ENCODE measurements around the gene IFNG. TPM values are rescaled to one million over a fixed set of nuclear protein-coding genes. Genes with fewer than 3 reads are reported as not detected.

IFNG gene
- total and polyA plus RNA-seq, 12 donors = 1.5 TPM; not detected in 11

GRCh38 chr12:68117661-68118060 lies 41.9 kb downstream of the IFNG start:
- 71 to 84% methylated on average over 3 of the region's 3 CpGs for WGBS, 2 donors
- intact Hi-C loops (cut with DNase I) = no loop called here
- Histone ChIP-seq H3K27me3 (peaks cover 0 to 3% (median 0%) of the 10 kb centered on the region in 7 donors), H3K27ac (no peak overlapping the region), H3K9me3 (no peaks in the 10 kb centered on the region), H3K36me3 (no peaks in the 10 kb centered on the region), H3K4me1 (no peaks in the 10 kb centered on the region), H3K4me3 (no peak overlapping the region)
- TF ChIP-seq CTCF (IDR thresholded peaks at IDR 0.05) = no peak
- DNase-seq (no peak), ATAC-seq (no peak)

- no peak for DNase-seq
- intact Hi-C loops (cut with DNase I) = no loop called here
- Histone ChIP-seq H3K27ac (no peak overlapping the region), H3K9me3 (no peaks in the 10 kb centered on the region), H3K36me3 (no peaks in the 10 kb centered on the region), H3K4me3 (no peak overlapping the region), H3K4me1 (no peaks in the 10 kb centered on the region), H3K27me3 (peaks cover 0 to 3% (median 0%) of the 10 kb centered on the region in 7 donors)
- ATAC-seq = no peak
- 78 to 89% methylated on average over 2 of the region's 2 CpGs for WGBS, 2 donors
- TF ChIP-seq CTCF (IDR thresholded peaks at IDR 0.05) = no peak
Measured at GRCh38 chr12:68115281-68115680, 44.3 kb downstream of the IFNG start.

- no peak for TF ChIP-seq CTCF (IDR thresholded peaks at IDR 0.05)
- DNase-seq (no peak), ATAC-seq (no peak)
- intact Hi-C loops (cut with DNase I) = no loop called here
- Histone ChIP-seq H3K27ac (no peak overlapping the region), H3K4me1 (no peaks in the 10 kb centered on the region), H3K9me3 (no peaks in the 10 kb centered on the region), H3K36me3 (no peaks in the 10 kb centered on the region), H3K27me3 (peaks cover 0 to 3% (median 0%) of the 10 kb centered on the region in 7 donors), H3K4me3 (no peak overlapping the region)
- 66 to 67% methylated on average over 6 of the region's 6 CpGs for WGBS, 2 donors
Measured at GRCh38 chr12:68114606-68115005, 44.9 kb downstream of the IFNG start.

- DNase-seq (no peak), ATAC-seq (no peak)
- Histone ChIP-seq H3K4me1 (no peaks in the 10 kb centered on the region), H3K27me3 (peaks cover 0 to 3% (median 0%) of the 10 kb centered on the region in 7 donors), H3K36me3 (no peaks in the 10 kb centered on the region), H3K4me3 (no peak overlapping the region), H3K9me3 (no peaks in the 10 kb centered on the region), H3K27ac (no peak overlapping the region)
- peak in 1 of 9 donors; percentile 36 for TF ChIP-seq CTCF (IDR thresholded peaks at IDR 0.05)
- intact Hi-C loops (cut with DNase I) = no loop called here
- 50 to 63% methylated on average over 1 of the region's 1 CpG for WGBS, 2 donors
Measured at GRCh38 chr12:68113644-68114043, 45.9 kb downstream of the IFNG start.
